Right lobe of liver (tissue), 4 donors: ENCODE measurements around the gene MAP4K1.

Experiments
- CTCF ChIP-seq, 4 donors: fragments of 200-600 bp in 3 of 4; fragments of 450-650 bp in 1 of 4; IDR thresholded peaks; one replicate each; pipeline versions ENCODE4 v1.5.1 to v1.8.0; 2016 to 2022; ENCODE audit warnings: antibody characterized with exemption in 4 of 4, mild to moderate bottlenecking in 2 of 4
- POLR2A ChIP-seq: fragments of 450-650 bp; IDR thresholded peaks from one replicate; pipeline ENCODE4 v1.6.1; 2017; ENCODE audit warnings: antibody characterized with exemption, mild to moderate bottlenecking
- donor health status: DM: no; HTN: no; CAD: no.
- donor health status: DM: no; HTN: no; CAD: no.
- donor health status: DM: no; HTN: yes; CAD: no.

- TF ChIP-seq CTCF (IDR thresholded peaks at IDR 0.05): no peak
- no peak for TF ChIP-seq POLR2A
Measured at GRCh38 chr19:38657633-38658222, 40.0 kb upstream of the MAP4K1 start.
